Progenitor cell of endocrine pancreas (in vitro differentiated cells): ENCODE results near the gene TRIM56. TPM values are rescaled to one million over a fixed set of nuclear protein-coding genes. Genes with fewer than 3 reads are reported as not detected.
"Not testable (repeated sequence)": the region's sequence is repeated elsewhere in the genome, so short reads cannot be mapped to it uniquely, and the experiment has no call there.

Experiments
- DNase-seq: peaks from one replicate; pipeline ENCODE4 v3.0.0; 2021; ENCODE audit warnings: low spot score; ENCODE audit not compliant: unreplicated experiment
- H3K27ac Mint-ChIP-seq: 2 replicates; pipeline ENCODE4 v1.8.0; 2021; ENCODE audit warnings: mild to moderate bottlenecking, moderate library complexity, mixed read lengths
- H3K27me3 Mint-ChIP-seq: 2 replicates; pipeline ENCODE4 v1.8.0; 2021; ENCODE audit warnings: mixed read lengths
- H3K36me3 Mint-ChIP-seq: 2 replicates; pipeline ENCODE4 v1.8.0; 2022; ENCODE audit warnings: mixed read lengths; ENCODE audit not compliant: insufficient read depth
- H3K4me1 Mint-ChIP-seq: 2 replicates; pipeline ENCODE4 v1.8.0; 2021; ENCODE audit warnings: low read depth, mixed read lengths
- H3K4me3 Mint-ChIP-seq: 2 replicates; pipeline ENCODE4 v1.8.0; 2021; ENCODE audit warnings: low read depth, mild to moderate bottlenecking, moderate library complexity, mixed read lengths
- H3K9me3 Mint-ChIP-seq: 2 replicates; pipeline ENCODE4 v1.8.0; 2021; ENCODE audit warnings: low read depth, mixed read lengths
- total RNA-seq: library from RNA; stranded (reverse); gene quantifications from 2 replicates; pipeline ENCODE4 v1.2.1, GENCODE V29; 2021
- TF ChIP-seq, protein P1 (sequence below): fragments of 200-600 bp; sonication (generic); IDR thresholded peaks from one replicate; pipeline ENCODE4 v1.5.0; 2021; ENCODE audit warnings: antibody characterized with exemption, mild to moderate bottlenecking; ENCODE audit not compliant: unreplicated experiment

The TRIM56 gene
- total RNA-seq, 1 donor from 2014 or later = 19.3 TPM

- Mint-ChIP-seq H3K36me3 (peaks cover 1% of the 10 kb centered on the region), H3K27me3 (peaks cover 39% of the 10 kb centered on the region), H3K4me3 (no peak overlapping the region), H3K4me1 (no peaks in the 10 kb centered on the region), H3K9me3 (no peaks in the 10 kb centered on the region), H3K27ac (no peak overlapping the region)
- TF ChIP-seq, protein P1, sequence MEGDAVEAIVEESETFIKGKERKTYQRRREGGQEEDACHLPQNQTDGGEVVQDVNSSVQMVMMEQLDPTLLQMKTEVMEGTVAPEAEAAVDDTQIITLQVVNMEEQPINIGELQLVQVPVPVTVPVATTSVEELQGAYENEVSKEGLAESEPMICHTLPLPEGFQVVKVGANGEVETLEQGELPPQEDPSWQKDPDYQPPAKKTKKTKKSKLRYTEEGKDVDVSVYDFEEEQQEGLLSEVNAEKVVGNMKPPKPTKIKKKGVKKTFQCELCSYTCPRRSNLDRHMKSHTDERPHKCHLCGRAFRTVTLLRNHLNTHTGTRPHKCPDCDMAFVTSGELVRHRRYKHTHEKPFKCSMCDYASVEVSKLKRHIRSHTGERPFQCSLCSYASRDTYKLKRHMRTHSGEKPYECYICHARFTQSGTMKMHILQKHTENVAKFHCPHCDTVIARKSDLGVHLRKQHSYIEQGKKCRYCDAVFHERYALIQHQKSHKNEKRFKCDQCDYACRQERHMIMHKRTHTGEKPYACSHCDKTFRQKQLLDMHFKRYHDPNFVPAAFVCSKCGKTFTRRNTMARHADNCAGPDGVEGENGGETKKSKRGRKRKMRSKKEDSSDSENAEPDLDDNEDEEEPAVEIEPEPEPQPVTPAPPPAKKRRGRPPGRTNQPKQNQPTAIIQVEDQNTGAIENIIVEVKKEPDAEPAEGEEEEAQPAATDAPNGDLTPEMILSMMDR = no peak
- no peak for DNase-seq
Observed at GRCh38 chr7:101097561-101097960, 12.3 kb downstream of the TRIM56 start.

DNA sequence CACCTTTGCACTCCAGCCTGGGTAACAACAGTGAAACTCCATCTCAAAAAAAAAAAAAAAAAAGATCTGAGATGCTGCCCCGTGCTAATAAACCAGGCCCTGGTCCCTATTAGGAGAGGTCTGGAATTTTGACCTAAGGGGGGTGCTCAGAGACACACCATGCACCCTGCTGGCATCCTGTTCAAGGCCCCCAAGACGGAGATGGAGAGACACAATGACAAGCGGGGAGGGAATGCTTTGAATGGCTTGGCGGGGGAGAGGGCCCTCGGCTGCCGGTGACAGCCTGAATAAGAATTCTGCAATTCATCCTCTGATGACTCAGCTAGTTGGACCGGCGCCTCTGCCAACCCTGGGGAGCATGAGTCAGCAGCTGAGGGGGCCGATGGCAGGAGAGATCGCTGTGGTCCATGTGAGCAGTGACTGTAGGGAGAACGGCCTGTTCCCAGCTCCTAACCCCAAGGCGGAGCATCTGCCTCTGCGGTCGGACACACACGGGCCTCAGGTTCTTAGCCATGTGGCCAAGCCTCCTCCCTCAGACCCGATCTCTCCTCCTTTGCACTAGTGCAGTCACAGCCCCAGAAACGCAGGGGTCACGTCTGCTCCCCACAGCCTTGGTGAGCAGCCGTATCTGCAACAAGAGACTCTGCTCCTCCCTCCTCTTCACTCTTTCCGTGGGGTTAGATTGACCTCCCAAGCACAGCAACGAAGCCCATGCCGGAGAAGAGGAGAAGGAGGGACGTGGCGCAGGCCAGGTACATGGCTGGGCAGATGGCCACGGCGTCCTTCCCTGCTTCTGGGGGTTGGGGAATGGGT, 14.9 kb downstream of the TRIM56 start:
- H3K4me3 Mint-ChIP-seq = no peak overlapping the region
- DNase-seq = no peak
- no peak overlapping the region for H3K27ac Mint-ChIP-seq
- H3K4me1 Mint-ChIP-seq = no peaks in the 10 kb centered on the region
- H3K27me3 Mint-ChIP-seq = peaks cover 37% of the 10 kb centered on the region
- no peaks in the 10 kb centered on the region for H3K36me3 Mint-ChIP-seq
- TF ChIP-seq, protein P1 = no peak
- H3K9me3 Mint-ChIP-seq = no peaks in the 10 kb centered on the region

DNA sequence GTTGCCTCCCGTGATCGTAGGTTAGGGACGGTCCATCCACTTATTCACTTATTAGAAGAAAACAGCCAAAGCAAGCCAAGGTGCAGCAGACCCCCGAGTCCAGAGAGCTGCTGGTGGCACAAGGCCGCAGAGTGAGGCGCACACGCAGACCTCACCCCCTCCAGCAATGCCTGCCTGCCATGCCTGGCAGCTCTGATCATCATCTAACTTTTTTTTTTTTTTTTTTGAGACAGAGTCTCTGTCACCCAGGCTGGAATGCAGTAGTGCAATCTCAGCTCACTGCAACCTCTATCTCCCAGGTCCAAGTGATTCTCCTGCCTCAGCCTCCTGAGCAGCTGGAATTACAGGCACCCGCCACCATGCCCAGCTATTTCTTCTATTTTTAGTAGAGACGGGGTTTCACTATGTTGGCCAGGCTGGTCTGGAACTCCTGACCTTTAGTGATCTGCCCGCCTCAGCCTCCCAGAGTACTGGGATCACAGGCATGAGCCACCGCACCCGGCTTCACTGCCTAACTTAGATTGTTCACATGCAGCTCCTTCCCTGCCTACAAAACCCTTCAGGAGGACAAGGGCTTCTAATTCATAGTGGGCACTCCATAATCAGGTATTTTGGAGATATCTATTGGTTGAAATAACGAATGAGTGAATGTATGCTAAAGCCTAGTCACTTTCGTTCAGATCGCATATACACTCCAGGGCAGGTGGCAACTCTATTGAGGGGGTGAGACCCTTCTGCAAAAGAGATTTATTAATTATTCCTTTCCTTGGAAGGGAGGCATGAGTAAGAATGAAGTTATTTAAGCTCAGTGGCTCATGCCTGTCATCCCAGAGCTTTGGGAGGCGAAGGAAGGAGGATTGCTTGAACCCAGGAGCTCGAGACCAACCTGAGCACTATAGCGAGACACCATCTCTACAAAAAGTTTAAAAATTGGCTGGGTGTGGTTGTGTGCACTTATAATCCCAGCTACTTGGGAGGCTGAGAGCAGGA, 15.9 kb downstream of the TRIM56 start:
- peaks cover 34% of the 10 kb centered on the region for H3K27me3 Mint-ChIP-seq
- DNase-seq = no peak
- H3K9me3 Mint-ChIP-seq = no peaks in the 10 kb centered on the region
- H3K4me3 Mint-ChIP-seq = no peak overlapping the region
- TF ChIP-seq, protein P1 = no peak
- H3K36me3 Mint-ChIP-seq = no peaks in the 10 kb centered on the region
- H3K27ac Mint-ChIP-seq = no peak overlapping the region
- no peaks in the 10 kb centered on the region for H3K4me1 Mint-ChIP-seq

GRCh38 chr7:101102026-101102425, 16.7 kb downstream of the TRIM56 start:
- TF ChIP-seq, protein P1 = no peak
- Mint-ChIP-seq H3K9me3 (no peaks in the 10 kb centered on the region), H3K4me3 (no peak overlapping the region), H3K36me3 (no peaks in the 10 kb centered on the region), H3K4me1 (no peaks in the 10 kb centered on the region), H3K27ac (no peak overlapping the region), H3K27me3 (peaks cover 30% of the 10 kb centered on the region)
- no peak for DNase-seq

GRCh38 chr7:101103701-101104100, 18.4 kb downstream of the TRIM56 start:
- H3K27ac Mint-ChIP-seq = peak overlapping the region; percentile 86
- not testable (repeated sequence) for DNase-seq, H3K36me3 Mint-ChIP-seq, H3K9me3 Mint-ChIP-seq, H3K4me3 Mint-ChIP-seq, H3K4me1 Mint-ChIP-seq
- peaks cover 28% of the 10 kb centered on the region for H3K27me3 Mint-ChIP-seq
